Stomach (tissue), 9 donors: ENCODE data around the gene LY9. TPM values are rescaled to one million over a fixed set of nuclear protein-coding genes. Genes with fewer than 3 reads are reported as not detected.
"Not testable (repeated sequence)": the region's sequence is repeated elsewhere in the genome, so short reads cannot be mapped to it uniquely, and the experiment has no call there.

Source experiments
- DNase-seq, 2 donors: peaks; one replicate each; pipeline versions ENCODE4 v3.0.0 to v3.0.0-alpha.2; 2013 to 2019
- H3K27ac ChIP-seq, 5 donors: fragments of 200-600 bp in 4 of 5; sonication (generic) in 4 of 5; one replicate each; pipeline ENCODE4 v1.5.1; 2013 to 2019; ENCODE audit warnings: mild to moderate bottlenecking in 1 of 5, moderate library complexity in 1 of 5
- H3K27me3 ChIP-seq, 3 donors: fragments of 200-600 bp; sonication (generic); one replicate each; pipeline ENCODE4 v1.5.1; 2017 to 2019; ENCODE audit warnings: mixed run types in 1 of 3
- H3K36me3 ChIP-seq, 4 donors: fragments of 200-600 bp; sonication (generic); 1 replicate in 3 of 4; 2 replicates in 1 of 4; pipeline ENCODE4 v1.5.1; 2016 to 2019
- H3K4me1 ChIP-seq, 4 donors: fragments of 200-600 bp; sonication (generic); one replicate each; pipeline ENCODE4 v1.5.1; 2016 to 2019
- H3K4me3 ChIP-seq, 4 donors: fragments of 200-600 bp; sonication (generic) in 3 of 4; one replicate each; pipeline ENCODE4 v1.5.1; 2016 to 2019; ENCODE audit warnings: mild to moderate bottlenecking in 1 of 4
- H3K9me3 ChIP-seq, 4 donors: fragments of 200-600 bp; sonication (generic); one replicate each; pipeline ENCODE4 v1.5.1; 2016 to 2019
- CTCF ChIP-seq, 7 experiments: fragments of 450-650 bp in 4 of 7; fragments of 200-600 bp in 3 of 7; sonication (generic) in 3 of 7; IDR thresholded peaks; one replicate each; pipeline ENCODE4 v1.5.1; 2016 to 2019; ENCODE audit warnings: antibody characterized with exemption in 7 of 7, control low read depth in 2 of 7, mild to moderate bottlenecking in 1 of 7
- EP300 ChIP-seq: sonication (generic); formaldehyde crosslinking; IDR thresholded peaks from one replicate; pipeline ENCODE4 v1.6.1; 2017; ENCODE audit warnings: antibody characterized with exemption
- POLR2A ChIP-seq, 4 donors: fragments of 450-650 bp; IDR thresholded peaks; one replicate each; pipeline ENCODE4 v1.6.1; 2016; ENCODE audit warnings: antibody characterized with exemption in 4 of 4, control low read depth in 2 of 4, mild to moderate bottlenecking in 1 of 4, moderate library complexity in 1 of 4
- POLR2AphosphoS5 ChIP-seq, 3 donors: sonication (generic); formaldehyde crosslinking; IDR thresholded peaks; one replicate each; pipeline ENCODE4 v1.6.1; 2016; ENCODE audit warnings: antibody characterized with exemption in 3 of 3
- WGBS, 5 donors: extraction: QIAGEN DNeasy Blood & Tissue Kit in 3 of 5; methylation state at CpG; one replicate each; pipeline versions ENCODE4 v1.1.5 to v1.1.7; 2013 to 2018; 5-methylcytosine and 5-hydroxymethylcytosine counted together
- intact Hi-C: fragments of 100-400 bp; cut with DNase I; formaldehyde crosslinking; loops from one replicate; pipeline ENCODE4 v1.15.1; 2023; ENCODE audit warnings: low total_unique reads
- polyA plus RNA-seq, 3 donors: library from polyadenylated mRNA; stranded (reverse); fragments of 200-250 nt; gene quantifications; one replicate each; pipeline ENCODE4 v1.2.3, GENCODE V29; 2013
- total RNA-seq, 5 donors: library from RNA; depleted of rRNA; stranded (reverse); fragments of >200 nt; gene quantifications; one replicate each; pipeline versions ENCODE4 v1.1.0 to v1.2.3, GENCODE V29; 2014 to 2016
- donor health status: healthy with polysubstance abuse.
- donor health status: Bipolar disorder and iron deficiency.
- donor health status: healthy.

The LY9 gene
- total and polyA plus RNA-seq, 8 donors, result 0.25 to 7.5 (median 1.2) TPM; not detected in 2

- H3K36me3 ChIP-seq, result no peaks in the 10 kb centered on the region
- TF ChIP-seq POLR2AphosphoS5 (IDR thresholded peaks at IDR 0.05), result no peak
- no peak for TF ChIP-seq EP300
- TF ChIP-seq CTCF (IDR thresholded peaks at IDR 0.05), result no peak
- no peak for TF ChIP-seq POLR2A (IDR thresholded peaks at IDR 0.05)
- no peak for DNase-seq
- WGBS, 5 donors, result 59 to 79% (median 73%) methylated on average over 3 of the region's 3 CpGs
- intact Hi-C loops, result loop anchor here (10.0 kb wide), 1 partner anchor 87 kb away; the partner anchor contains the start of gene ITLN2
- H3K27ac ChIP-seq, result no peak overlapping the region
- peaks cover 0 to 2% (median 0%) of the 10 kb centered on the region in 4 donors for H3K4me1 ChIP-seq
- no peaks in the 10 kb centered on the region for H3K9me3 ChIP-seq
- H3K4me3 ChIP-seq, result no peak overlapping the region
- H3K27me3 ChIP-seq, result no peaks in the 10 kb centered on the region
Observed at GRCh38 chr1:160868141-160868540, 72.2 kb downstream of the LY9 start.

- TF ChIP-seq CTCF (IDR thresholded peaks at IDR 0.05), result no peak
- H3K27me3 ChIP-seq, result no peaks in the 10 kb centered on the region
- DNase-seq, result no peak
- peaks cover 0 to 15% (median 3%) of the 10 kb centered on the region in 4 donors for H3K4me1 ChIP-seq
- no peaks in the 10 kb centered on the region for H3K36me3 ChIP-seq
- intact Hi-C loops, result no loop called here
- H3K4me3 ChIP-seq, result no peak overlapping the region
- no peak overlapping the region for H3K27ac ChIP-seq
- no peaks in the 10 kb centered on the region for H3K9me3 ChIP-seq
- WGBS, 5 donors, result 39 to 63% (median 50%) methylated on average over 3 of the region's 3 CpGs
Observed at GRCh38 chr1:160874935-160875334, 79.0 kb downstream of the LY9 start.

- intact Hi-C loops, H3K27me3 ChIP-seq, DNase-seq, H3K36me3 ChIP-seq, H3K4me3 ChIP-seq, H3K27ac ChIP-seq, H3K9me3 ChIP-seq: not testable (repeated sequence)
- WGBS, 5 donors, result 69 to 90% (median 73%) methylated on average over 4 of the region's 4 CpGs
- peaks cover 0 to 15% (median 3%) of the 10 kb centered on the region in 4 donors for H3K4me1 ChIP-seq
Observed at GRCh38 chr1:160875591-160875990, 79.6 kb downstream of the LY9 start.

GRCh38 chr1:160876311-160876710 is 80.3 kb downstream of the LY9 start:
- Histone ChIP-seq H3K4me3 (no peak overlapping the region), H3K9me3 (no peaks in the 10 kb centered on the region), H3K27ac (no peak overlapping the region), H3K27me3 (no peaks in the 10 kb centered on the region), H3K36me3 (no peaks in the 10 kb centered on the region), H3K4me1 (peaks cover 0 to 15% (median 3%) of the 10 kb centered on the region in 4 donors)
- DNase-seq, result no peak
- 56 to 73% (median 71%) methylated on average over 5 of the region's 5 CpGs for WGBS, 5 donors
- intact Hi-C loops, result no loop called here
- no peak for TF ChIP-seq EP300
- no peak for TF ChIP-seq POLR2A (IDR thresholded peaks at IDR 0.05)
- TF ChIP-seq POLR2AphosphoS5 (IDR thresholded peaks at IDR 0.05), result no peak
- no peak for TF ChIP-seq CTCF (IDR thresholded peaks at IDR 0.05)

- no peak for DNase-seq
- no peak overlapping the region for H3K4me3 ChIP-seq
- TF ChIP-seq POLR2A (IDR thresholded peaks at IDR 0.05), result no peak
- TF ChIP-seq CTCF (IDR thresholded peaks at IDR 0.05), result peak in 1 of 7 experiments; percentile 22
- H3K27me3 ChIP-seq, result no peaks in the 10 kb centered on the region
- no peaks in the 10 kb centered on the region for H3K36me3 ChIP-seq
- no peak overlapping the region for H3K27ac ChIP-seq
- no peaks in the 10 kb centered on the region for H3K9me3 ChIP-seq
- H3K4me1 ChIP-seq, result peaks cover 0 to 15% (median 3%) of the 10 kb centered on the region in 4 donors
- intact Hi-C loops, result no loop called here
Observed at GRCh38 chr1:160877221-160877620, 81.2 kb downstream of the LY9 start.

Other genes starting within 250 kb of the LY9 start
- 1 to 10 TPM; 1.3 to 7.6 (median 2.8) TPM for gene CD84, start 216.7 kb upstream of the LY9 start, total RNA-seq
- under 1 TPM; 0.23 to 0.75 (median 0.46) TPM for gene CD84, start 216.7 kb upstream of the LY9 start, polyA plus RNA-seq
- 1 to 10 TPM in 2 of 5 donors, not detected in 3; 3.1 to 4.1 TPM for gene SLAMF1, start 149.1 kb upstream of the LY9 start, total RNA-seq
- under 1 TPM; 0.12 to 0.92 (median 0.25) TPM for gene SLAMF1, start 149.1 kb upstream of the LY9 start, polyA plus RNA-seq
- gene CD48, start 84.4 kb upstream of the LY9 start, total RNA-seq, result 10 to 100 TPM in 1 of 5 donors, 1 to 10 TPM in 1, under 1 TPM in 1, not detected in 2; 0.58 to 11.9 (median 9.2) TPM
- gene CD48, start 84.4 kb upstream of the LY9 start, polyA plus RNA-seq, result 10 to 100 TPM in 1 of 3 donors, 1 to 10 TPM in 2; 6.4 to 23.7 (median 8.4) TPM
- gene SLAMF7, start 56.9 kb upstream of the LY9 start, total RNA-seq, result 1 to 10 TPM in 2 of 5 donors, under 1 TPM in 2, not detected in 1; 0.45 to 4.2 (median 1.3) TPM
- gene SLAMF7, start 56.9 kb upstream of the LY9 start, polyA plus RNA-seq, result 1 to 10 TPM; 1.3 to 3.7 (median 2.1) TPM
- gene CD244, start 66.7 kb downstream of the LY9 start, total RNA-seq, result 1 to 10 TPM in 1 of 5 donors, under 1 TPM in 1, not detected in 3; 0.43 to 1.1 TPM
- gene CD244, start 66.7 kb downstream of the LY9 start, polyA plus RNA-seq, result under 1 TPM; 0.15 to 0.61 (median 0.37) TPM
- 100 to 1,000 TPM in 2 of 5 donors, 10 to 100 TPM in 1, 1 to 10 TPM in 1, not detected in 1; 1.2 to 241 (median 55.3) TPM for gene ITLN1, start 89.0 kb downstream of the LY9 start, total RNA-seq
- 10 to 100 TPM in 1 of 3 donors, 1 to 10 TPM in 2; 1.5 to 10.1 (median 7.6) TPM for gene ITLN1, start 89.0 kb downstream of the LY9 start, polyA plus RNA-seq
- 1 to 10 TPM in 1 of 5 donors, not detected in 4; 4.2 TPM for gene ITLN2, start 158.6 kb downstream of the LY9 start, total RNA-seq
- gene ITLN2, start 158.6 kb downstream of the LY9 start, polyA plus RNA-seq, result under 1 TPM in 1 of 3 donors, not detected in 2; 0.37 TPM
- gene F11R, start 225.0 kb downstream of the LY9 start, total RNA-seq, result 100 to 1,000 TPM in 1 of 5 donors, 10 to 100 TPM in 3, 1 to 10 TPM in 1; 7.6 to 130 (median 20.9) TPM
- gene F11R, start 225.0 kb downstream of the LY9 start, polyA plus RNA-seq, result 10 to 100 TPM; 13.4 to 41.5 (median 29.2) TPM
- 100 to 1,000 TPM in 1 of 5 donors, 10 to 100 TPM in 3, not detected in 1; 13.2 to 112 (median 42.7) TPM for gene TSTD1, start 242.8 kb downstream of the LY9 start, total RNA-seq
- 100 to 1,000 TPM; 117 to 186 (median 158) TPM for gene TSTD1, start 242.8 kb downstream of the LY9 start, polyA plus RNA-seq
- gene USF1, start 249.8 kb downstream of the LY9 start, total RNA-seq, result 100 to 1,000 TPM in 1 of 5 donors, 10 to 100 TPM in 3, 1 to 10 TPM in 1; 7.2 to 566 (median 65.2) TPM
- gene USF1, start 249.8 kb downstream of the LY9 start, polyA plus RNA-seq, result 10 to 100 TPM; 48.0 to 73.1 (median 55.9) TPM